Ovary (tissue), 3 donors: ENCODE measurements around the gene MBD5.

Experiments used
- EP300 ChIP-seq: sonication (generic); formaldehyde crosslinking; IDR thresholded peaks from one replicate; pipeline ENCODE4 v1.6.1; 2017; ENCODE audit warnings: antibody characterized with exemption
- POLR2A ChIP-seq: fragments of 450-650 bp; IDR thresholded peaks from one replicate; pipeline ENCODE4 v1.6.1; 2017; ENCODE audit warnings: antibody characterized with exemption, mild to moderate bottlenecking, moderate library complexity
- TF ChIP-seq, protein P1 (sequence below), 3 donors: fragments of 450-650 bp in 2 of 3; fragments of 200-600 bp in 1 of 3; IDR thresholded peaks; one replicate each; pipeline versions ENCODE4 v1.5.1 to v1.8.0; 2016 to 2022; ENCODE audit warnings: antibody characterized with exemption in 3 of 3, mild to moderate bottlenecking in 1 of 3
- donor health status: DM: no; HTN: no; CAD: no.

DNA sequence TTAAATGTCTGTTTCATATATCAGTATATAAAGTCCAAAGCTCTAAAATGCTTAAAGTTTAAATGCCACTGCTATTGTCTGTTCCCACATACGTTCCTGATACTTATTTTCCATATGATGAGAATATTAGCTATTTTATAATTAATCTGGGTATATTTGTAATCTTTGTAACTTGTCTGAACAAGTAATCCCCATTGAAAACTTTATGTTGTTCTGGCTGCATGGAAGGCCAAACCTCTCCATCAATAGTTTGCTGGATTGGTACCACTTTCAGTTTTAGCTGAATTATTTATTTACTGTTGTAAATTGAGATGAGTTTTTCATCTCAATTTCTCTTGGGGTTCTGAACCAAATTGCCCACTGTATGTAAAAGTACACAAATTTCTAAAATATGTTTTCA, 1.5 kb downstream of the MBD5 start:
- TF ChIP-seq, protein P1, sequence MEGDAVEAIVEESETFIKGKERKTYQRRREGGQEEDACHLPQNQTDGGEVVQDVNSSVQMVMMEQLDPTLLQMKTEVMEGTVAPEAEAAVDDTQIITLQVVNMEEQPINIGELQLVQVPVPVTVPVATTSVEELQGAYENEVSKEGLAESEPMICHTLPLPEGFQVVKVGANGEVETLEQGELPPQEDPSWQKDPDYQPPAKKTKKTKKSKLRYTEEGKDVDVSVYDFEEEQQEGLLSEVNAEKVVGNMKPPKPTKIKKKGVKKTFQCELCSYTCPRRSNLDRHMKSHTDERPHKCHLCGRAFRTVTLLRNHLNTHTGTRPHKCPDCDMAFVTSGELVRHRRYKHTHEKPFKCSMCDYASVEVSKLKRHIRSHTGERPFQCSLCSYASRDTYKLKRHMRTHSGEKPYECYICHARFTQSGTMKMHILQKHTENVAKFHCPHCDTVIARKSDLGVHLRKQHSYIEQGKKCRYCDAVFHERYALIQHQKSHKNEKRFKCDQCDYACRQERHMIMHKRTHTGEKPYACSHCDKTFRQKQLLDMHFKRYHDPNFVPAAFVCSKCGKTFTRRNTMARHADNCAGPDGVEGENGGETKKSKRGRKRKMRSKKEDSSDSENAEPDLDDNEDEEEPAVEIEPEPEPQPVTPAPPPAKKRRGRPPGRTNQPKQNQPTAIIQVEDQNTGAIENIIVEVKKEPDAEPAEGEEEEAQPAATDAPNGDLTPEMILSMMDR (IDR thresholded peaks at IDR 0.05): no peak
- TF ChIP-seq POLR2A (no peak), EP300 (no peak)
